Globus pallidus (tissue), 1 donor: ENCODE data around the gene GADD45A.
"Not testable (repeated sequence)": the region's sequence is repeated elsewhere in the genome, so short reads cannot be mapped to it uniquely, and the experiment has no call there.

ENCODE experiments used
- DNase-seq: peaks from one replicate; pipeline ENCODE4 v3.0.0-alpha.2; 2015; ENCODE audit warnings: low spot score

The GADD45A gene

DNA sequence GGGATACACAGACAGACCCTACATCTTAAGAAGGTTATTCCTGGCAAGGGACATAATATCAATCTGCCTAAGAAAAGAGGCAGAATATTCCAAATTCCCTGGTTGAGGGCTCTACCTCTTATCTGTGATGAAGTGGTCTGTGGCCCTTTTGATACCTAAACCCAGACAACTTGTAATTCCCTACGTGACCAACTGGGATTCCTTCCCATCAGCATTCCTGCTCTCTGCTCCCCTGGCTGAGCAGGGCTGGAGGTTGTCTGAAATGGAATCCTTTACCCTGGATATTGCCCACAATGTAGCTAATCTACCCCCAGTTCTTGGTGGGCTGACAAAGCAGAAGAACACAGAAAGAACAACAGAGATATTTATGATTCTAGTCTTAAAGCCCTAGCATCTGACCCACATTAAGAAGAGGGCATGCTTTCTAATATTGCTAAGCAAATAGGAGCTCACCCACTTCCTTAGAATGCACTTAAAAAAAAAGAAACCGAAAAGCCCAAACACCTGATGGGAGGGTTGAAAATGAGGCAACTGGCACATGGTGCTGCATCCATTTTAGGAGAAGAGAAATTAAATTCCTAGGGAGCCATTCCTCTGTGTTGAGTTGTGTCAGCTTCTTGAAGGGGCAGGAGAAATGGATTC lies 36.8 kb downstream of the GADD45A start:
- no peak for DNase-seq

DNA sequence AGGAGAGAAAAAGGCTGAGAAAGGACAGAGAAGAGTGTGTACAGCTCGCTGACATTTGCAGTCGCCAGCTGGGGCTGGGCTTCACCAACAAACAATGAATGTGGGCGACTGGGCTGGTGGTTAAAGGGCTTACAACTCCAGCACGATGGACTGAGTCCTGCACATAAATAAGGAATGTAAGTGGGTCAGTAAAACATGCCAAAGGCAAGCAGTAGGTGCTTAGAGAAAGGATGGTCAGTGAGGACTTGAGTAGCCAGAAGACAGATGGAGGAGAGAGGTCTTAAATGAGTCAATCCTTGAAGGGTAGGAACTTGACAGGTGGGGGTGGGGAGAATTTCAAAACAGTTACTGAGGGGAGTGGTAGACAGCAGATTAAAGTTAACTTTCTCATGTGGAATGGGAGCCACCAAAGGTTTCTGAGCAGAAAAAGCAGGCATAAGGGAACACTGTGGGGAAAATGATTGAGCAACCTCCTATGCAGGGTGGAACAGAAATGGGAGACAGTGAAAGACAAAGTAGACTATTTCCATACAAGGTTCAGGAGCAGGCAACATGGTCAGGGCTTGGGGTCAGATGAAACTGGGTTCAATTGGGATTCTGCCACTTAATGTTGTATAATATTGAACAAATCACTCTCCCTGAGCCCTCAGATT lies 37.4 kb downstream of the GADD45A start:
- no peak for DNase-seq

DNA sequence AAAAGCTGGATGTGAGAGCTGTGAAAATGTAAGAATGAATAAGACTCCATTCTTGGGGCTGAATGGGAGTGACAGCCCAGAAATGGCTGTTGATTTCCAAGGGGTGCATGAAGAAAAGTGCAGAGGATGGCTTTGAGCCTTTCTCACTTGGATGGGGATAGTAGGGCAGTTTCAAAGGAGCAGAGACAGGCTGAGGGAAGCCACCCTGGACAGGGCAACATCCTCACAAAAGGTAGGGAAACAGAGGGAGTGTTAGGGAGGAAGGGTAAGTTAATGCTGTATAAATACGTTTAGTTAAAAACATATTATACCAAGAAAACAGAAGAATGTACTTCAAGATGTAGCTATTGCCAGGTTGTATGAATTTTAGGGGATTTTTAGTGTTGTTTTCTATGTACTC lies 38.1 kb downstream of the GADD45A start:
- DNase-seq = no peak

DNA sequence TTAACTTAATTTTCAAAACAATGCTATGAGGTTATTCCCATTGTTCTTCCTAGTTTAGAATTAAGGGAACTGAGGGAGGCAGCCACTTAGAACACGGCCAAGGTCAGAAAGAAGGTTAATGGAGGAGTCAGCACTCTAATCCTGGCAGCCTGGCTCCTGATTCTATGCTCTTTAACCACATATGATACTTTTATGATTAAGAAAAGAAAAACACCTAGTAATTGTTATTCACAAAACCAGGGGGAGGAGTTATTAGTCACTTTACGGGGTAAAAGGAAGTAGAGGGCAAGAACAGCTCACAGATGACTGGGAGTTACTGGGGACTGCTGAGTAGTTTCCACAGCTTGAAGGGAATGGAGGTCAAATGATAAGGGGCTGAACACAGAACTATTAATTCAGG lies 38.6 kb downstream of the GADD45A start:
- DNase-seq = no peak

DNA sequence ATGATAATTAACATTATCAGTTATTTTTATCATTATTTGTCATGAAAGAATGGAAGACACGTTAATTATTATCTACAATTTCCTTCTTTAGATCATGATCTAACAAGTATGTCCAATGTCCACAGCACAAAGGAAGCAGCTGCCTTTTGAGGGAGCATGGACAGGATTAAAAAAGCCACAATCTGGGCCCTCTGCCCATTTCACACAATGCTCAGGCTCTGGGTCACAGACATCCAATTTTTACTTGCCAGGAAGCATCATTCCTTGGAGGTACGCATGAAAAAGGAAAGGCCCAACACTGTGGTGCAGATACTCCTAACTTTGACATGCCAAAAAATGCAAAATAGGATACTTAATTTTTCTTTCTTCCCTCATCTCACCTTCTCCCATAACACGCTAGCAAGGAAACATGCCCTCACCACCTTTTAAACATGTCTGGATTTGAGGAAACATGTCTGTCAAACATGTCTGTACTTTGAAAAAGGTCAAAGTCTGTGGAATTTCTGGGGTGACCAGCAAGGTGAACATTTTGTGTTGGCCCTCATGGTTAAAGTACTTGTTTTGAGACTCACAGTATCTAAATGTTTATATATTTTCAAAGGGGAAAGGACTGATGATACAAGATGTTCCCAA lies 40.0 kb downstream of the GADD45A start:
- peak; percentile 33 for DNase-seq

DNA sequence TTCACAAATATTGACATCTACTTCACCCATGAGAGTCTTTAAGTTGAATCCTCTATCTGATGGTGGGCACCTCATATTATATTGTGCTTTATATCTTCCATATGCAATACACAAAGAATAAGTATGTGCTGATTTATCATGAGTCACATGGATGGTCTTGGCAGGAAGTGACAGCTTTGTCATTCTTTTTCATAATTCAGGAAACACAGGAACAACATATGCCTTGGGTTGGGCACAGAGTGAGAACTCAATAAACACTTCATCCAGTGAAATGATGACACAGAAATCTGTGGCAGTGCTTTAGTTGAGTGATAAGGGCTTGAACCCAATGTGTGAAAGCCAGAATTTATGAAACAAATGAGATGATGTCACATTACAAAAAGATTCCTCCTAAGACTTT lies 41.2 kb downstream of the GADD45A start:
- no peak for DNase-seq

DNA sequence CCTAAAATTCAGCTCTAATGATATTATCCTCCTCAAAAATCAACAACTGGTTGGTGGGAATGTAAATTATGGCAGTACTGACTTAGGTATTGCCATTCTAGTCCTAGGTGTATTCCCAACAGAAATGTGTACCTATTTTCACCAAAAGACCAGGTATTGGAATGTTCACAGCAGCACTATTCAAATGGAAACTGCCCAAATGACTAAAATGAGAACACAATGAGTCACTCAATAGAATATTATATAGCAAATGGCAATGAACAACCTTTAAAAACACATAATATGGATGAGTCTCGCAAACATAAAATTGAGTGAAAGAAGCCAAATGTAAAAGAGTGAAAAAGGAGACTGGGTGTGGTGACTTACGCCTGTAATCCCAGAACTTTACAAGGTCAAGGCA lies 44.9 kb downstream of the GADD45A start:
- DNase-seq = no peak

DNA sequence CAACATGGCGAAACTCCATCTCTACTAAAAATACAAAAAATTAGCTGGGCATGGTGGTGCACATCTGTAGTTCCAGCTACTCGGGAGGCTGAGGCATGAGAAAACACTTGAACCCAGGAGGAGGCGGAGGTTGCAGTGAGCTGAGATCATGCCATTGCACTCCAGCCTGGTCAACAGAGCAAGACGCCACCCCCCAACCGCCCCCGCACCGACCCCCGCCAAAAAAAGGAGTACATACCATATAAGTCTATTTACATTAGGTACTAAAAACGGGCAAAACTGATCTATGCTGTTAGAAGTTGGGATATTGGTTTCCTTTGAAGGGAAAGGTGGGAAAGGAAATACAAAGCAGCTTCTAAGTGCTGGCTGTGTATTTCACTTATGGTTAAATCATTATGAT lies 45.3 kb downstream of the GADD45A start:
- DNase-seq = not testable (repeated sequence)

DNA sequence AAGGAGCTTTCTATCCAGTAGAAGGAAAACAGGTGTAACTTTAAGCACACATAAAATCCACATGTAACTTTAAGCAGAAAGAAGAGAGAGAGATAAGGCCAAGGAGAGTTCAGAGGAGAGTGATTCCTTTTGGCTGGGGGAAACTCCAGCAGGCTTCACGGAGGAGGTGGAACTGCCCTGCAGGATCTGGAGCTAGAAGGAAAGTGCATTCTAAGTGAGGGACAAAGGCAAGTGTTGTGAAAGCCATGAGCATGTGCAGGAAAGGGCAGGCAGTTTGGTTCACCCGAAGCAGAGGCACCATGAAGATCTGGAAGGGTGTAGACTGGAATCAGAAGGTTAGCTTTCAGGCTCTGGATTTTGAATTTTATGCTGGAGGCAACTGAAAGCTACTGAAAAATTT lies 46.3 kb downstream of the GADD45A start:
- no peak for DNase-seq

DNA sequence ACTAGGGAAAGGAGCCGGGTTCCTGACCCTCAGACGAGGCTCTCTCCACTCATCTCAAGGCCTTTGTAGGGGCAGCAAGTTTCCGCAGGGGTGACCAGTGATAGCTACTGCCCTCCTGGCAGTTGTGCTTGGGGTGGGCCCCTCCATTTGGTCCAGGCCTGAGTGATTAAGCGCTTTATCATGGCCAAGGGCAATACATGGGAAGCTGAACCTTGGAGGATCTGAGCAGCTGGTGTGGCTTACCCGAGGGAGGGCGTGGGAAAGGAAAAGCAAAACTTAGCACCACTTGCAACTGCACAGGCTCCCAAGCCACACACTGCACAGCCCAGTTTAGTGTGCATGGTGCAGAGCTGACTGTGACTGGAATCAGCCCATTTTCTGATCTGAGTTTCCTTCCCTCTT lies 47.8 kb downstream of the GADD45A start:
- no peak for DNase-seq

DNA sequence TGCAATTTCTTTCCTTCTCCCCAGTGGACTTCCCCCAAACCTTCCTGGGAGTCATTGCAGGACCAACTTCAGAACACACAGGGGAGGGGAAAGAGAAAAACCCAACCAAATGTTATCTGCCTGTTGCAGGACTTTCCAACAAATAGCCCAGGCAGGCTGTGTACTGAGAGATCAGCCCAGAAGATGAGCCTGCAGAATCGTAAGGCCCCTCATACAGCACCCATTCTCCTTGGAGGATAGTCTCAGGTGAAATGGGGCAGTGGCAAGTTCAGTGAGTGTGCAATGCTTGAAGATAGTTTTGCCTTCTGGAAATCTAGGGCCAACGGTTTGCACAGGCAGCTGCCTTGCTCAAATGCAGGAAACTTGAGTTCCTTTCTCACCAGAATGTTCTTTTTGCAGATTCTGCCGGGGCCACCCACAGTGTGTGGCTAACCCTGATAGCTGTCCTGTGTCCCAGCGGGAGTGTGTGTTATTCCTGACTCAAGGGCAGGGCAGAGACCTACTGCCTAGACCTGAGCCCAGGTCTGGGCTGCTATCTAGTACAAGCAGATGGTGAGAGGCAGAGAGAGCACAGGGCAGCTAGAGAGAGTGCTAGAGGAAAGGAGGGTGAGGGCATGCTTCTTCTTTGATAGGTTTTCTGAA lies 48.8 kb downstream of the GADD45A start:
- DNase-seq = no peak

DNA sequence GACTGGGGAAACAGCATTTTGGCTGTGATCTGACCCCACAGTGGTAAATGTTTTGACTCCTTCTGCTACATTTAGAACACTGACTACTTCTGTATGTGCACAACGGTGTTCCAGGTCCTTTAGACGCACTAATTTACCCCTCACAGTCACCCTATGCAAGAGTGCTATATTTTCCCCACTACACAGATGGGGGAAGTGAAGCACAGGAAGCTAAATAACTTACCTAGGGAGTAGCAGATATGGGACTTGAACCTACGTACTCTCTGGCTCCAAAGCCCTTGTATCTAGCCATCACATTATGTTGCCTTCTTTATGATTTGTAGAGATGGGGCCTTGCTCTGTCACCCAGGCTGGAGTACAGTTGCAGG lies 49.3 kb downstream of the GADD45A start:
- no peak for DNase-seq

DNA sequence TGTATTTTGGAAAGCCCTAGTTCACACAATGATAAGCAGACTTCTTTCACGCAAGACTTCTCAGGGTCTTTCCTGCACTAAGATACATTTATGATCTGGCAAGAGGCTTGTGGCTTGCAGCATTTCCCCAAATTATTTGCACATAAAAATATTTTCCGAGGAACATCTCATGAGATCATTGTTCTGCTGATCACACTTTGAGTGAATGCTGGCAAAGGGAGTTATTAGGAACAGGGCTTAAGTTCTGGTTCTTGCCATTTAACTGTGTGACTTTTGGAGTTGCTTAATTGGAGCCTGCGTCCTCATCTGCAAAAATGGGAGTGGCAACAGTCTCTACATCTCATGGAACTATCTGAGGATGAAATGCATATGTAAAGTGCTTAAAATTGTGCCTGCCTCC lies 50.2 kb downstream of the GADD45A start:
- DNase-seq = no peak

DNA sequence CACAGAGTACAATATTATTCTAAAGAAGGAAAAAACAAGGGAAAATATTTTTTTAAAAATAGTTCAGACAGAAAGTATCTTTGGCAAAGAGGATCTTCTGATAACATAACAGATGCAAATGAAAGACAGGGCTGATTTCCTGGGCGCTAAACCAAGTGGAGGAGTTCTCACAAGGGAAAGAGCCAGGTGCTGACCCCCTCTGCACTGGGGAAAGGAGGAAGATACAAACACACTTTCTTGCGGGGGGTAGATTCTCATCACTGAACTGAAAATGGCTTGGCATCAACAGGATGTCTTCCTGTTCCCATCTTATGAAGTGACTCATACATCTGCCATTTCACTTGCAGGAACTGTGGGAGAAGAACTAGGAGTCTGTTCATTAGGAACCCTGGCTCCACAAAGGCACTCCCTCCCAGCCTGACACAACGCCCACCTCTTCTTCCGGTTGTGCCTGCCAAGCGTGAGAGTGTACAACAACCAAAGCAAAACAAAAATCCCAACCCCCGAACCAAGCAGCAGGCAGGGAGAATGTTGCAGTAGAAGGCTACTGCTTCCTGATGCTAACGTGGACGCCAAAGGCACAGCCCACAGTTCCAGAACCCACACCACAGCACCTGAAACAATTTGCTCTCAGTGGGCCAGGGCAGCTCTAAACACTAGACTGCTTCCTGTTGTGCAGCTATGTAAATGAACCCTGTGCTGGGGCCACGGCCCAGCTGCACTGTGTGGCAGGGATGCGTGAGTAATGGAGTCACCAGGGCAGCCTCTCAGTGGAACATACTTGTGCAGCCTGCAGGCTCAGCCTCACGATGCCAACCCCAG lies 51.0 kb downstream of the GADD45A start:
- DNase-seq = no peak

DNA sequence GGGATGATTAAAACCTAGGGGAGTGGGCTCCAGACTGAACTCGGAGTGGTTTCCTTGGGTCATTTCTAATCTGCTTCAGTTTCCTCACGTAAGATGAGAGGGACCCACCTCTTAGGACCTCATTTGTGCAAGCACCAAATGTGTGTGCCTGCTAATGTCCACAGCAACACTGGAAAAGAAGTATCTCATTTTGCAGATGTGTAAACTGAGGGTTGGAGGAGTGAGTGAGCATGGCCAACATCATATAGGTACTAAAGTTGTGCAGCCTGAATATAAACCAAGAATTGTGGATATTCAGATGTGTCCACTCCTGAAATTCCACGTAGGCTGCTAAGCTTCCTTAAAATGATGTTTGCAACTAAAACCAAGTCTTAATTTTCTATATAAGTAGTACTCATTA lies 51.7 kb downstream of the GADD45A start:
- no peak for DNase-seq

DNA sequence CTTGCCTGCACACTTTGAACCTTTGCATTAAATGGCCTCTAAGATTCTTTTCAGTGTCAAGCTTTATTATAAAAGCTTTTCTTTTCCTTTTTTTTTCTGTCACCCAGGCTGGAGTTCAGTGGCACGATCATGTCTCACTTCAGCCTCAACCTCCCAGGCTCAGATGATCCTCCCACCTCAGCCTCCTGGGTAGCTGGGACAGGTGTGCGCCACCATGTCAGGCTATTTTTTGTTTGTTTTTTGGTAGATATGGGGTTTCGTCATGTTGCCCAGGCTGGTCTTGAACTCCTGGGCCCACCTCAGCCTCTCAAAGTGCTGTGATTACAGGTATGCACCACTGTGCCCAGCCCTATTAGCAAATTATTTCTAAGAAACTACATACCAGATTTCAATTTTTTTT lies 52.9 kb downstream of the GADD45A start:
- DNase-seq = no peak
